OCI-LY7 (cell line): ENCODE measurements around the gene DPP10. TPM values are rescaled to one million over a fixed set of nuclear protein-coding genes. Genes with fewer than 3 reads are reported as not detected.

Experiments
- BruUV-seq: library from RNA; stranded (reverse); fragments of 400-500 nt; replicated peaks from 2 replicates; lab custom pipeline; 2021; lab: Mats Ljungman, UMichigan
- CTCF ChIA-PET: fragments of 300-600 bp; sonication (Branson Sonifier 250); formaldehyde crosslinking; loops from one replicate; lab custom pipeline; 2022; ENCODE audit warnings: antibody characterized with exemption; ENCODE audit not compliant: unreplicated experiment; lab: Charles Lee
- POLR2A ChIA-PET: fragments of 300-600 bp; sonication (Branson Sonifier 250); formaldehyde crosslinking; loops from one replicate; lab custom pipeline; 2022; ENCODE audit warnings: antibody characterized with exemption; lab: Charles Lee
- DNase-seq: peaks from one replicate; pipeline ENCODE4 v3.0.0-alpha.2; 2015; ENCODE audit warnings: low spot score
- H2AFZ ChIP-seq: fragments of 200-600 bp; sonication (generic), shearing (Covaris generic); 2 replicates; pipeline ENCODE4 v1.6.1; 2014; ENCODE audit warnings: mild to moderate bottlenecking, antibody characterized with exemption, low read length, moderate library complexity
- H3K27ac ChIP-seq: fragments of 200-600 bp; sonication (generic); 2 replicates; pipeline ENCODE4 v1.5.1; 2014; ENCODE audit warnings: mixed run types, low read depth, mild to moderate bottlenecking, moderate library complexity, low read length, inconsistent platforms; ENCODE audit not compliant: poor library complexity, severe bottlenecking
- H3K36me3 ChIP-seq: fragments of 200-600 bp; sonication (generic); 2 replicates; pipeline ENCODE4 v1.6.1; 2014; ENCODE audit warnings: mild to moderate bottlenecking, antibody characterized with exemption, low read length, moderate library complexity, mixed read lengths; ENCODE audit not compliant: insufficient read depth
- H3K4me1 ChIP-seq: fragments of 200-600 bp; sonication (generic); 2 replicates; pipeline ENCODE4 v1.5.1; 2014; ENCODE audit warnings: mild to moderate bottlenecking, low read length; ENCODE audit not compliant: insufficient read depth, poor library complexity, severe bottlenecking
- H3K4me2 ChIP-seq: fragments of 200-600 bp; sonication (generic); 2 replicates; pipeline ENCODE4 v1.6.1; 2014; ENCODE audit warnings: mild to moderate bottlenecking, low read length
- H3K4me3 ChIP-seq: fragments of 200-600 bp; sonication (generic); 2 replicates; pipeline ENCODE4 v1.5.1; 2014; ENCODE audit warnings: mild to moderate bottlenecking, low read depth, low read length; ENCODE audit not compliant: poor library complexity, severe bottlenecking
- H3K79me2 ChIP-seq: fragments of 200-600 bp; sonication (generic); 2 replicates; pipeline ENCODE4 v1.6.1; 2016; ENCODE audit warnings: low read depth, mild to moderate bottlenecking, low read length, moderate library complexity, mixed read lengths; ENCODE audit not compliant: insufficient read depth
- H3K9me2 ChIP-seq: fragments of 200-600 bp; sonication (generic); 2 replicates; pipeline ENCODE4 v1.6.1; 2016; ENCODE audit warnings: mild to moderate bottlenecking, low read length, mixed read lengths; ENCODE audit not compliant: insufficient read depth
- H3K9me3 ChIP-seq: fragments of 200-600 bp; sonication (generic); 2 replicates; pipeline ENCODE4 v1.6.1; 2014; ENCODE audit warnings: mild to moderate bottlenecking, mixed run types, low read length, mixed read lengths
- H4K20me1 ChIP-seq: fragments of 200-600 bp; sonication (generic); 2 replicates; pipeline ENCODE4 v1.6.1; 2014; ENCODE audit warnings: mild to moderate bottlenecking, antibody characterized with exemption, low read length, moderate library complexity, mixed read lengths; ENCODE audit not compliant: insufficient read depth
- CTCF ChIP-seq: fragments of 200-600 bp; sonication (generic); conservative IDR thresholded peaks from 2 replicates; pipeline ENCODE4 v1.5.1; 2014; ENCODE audit warnings: mild to moderate bottlenecking, antibody characterized with exemption, low read length, moderate library complexity, mixed read lengths
- EZH2phosphoT487 ChIP-seq: fragments of 200-600 bp; sonication (generic); IDR thresholded peaks from 2 replicates; pipeline ENCODE4 v1.6.1; 2018; ENCODE audit warnings: low read depth, borderline replicate concordance, mild to moderate bottlenecking, mixed run types, antibody characterized with exemption, low read length, moderate library complexity, mixed read lengths
- intact Hi-C: fragments of 100-400 bp; cut with micrococcal nuclease; formaldehyde crosslinking; loops from one replicate; pipeline ENCODE4 v1.10.0; 2022; ENCODE audit not compliant: unreplicated experiment
- total RNA-seq, 2 experiments: library from RNA; depleted of rRNA in 1 of 2; stranded (reverse); fragments of >200 nt in 1 of 2; shearing (Covaris generic) in 1 of 2; gene quantifications; 2 replicates each; pipeline ENCODE4 v1.2.3, GENCODE V29; 2014 to 2022

DPP10 gene
- total RNA-seq, 2 experiments from 2014 or later: not detected

DNA sequence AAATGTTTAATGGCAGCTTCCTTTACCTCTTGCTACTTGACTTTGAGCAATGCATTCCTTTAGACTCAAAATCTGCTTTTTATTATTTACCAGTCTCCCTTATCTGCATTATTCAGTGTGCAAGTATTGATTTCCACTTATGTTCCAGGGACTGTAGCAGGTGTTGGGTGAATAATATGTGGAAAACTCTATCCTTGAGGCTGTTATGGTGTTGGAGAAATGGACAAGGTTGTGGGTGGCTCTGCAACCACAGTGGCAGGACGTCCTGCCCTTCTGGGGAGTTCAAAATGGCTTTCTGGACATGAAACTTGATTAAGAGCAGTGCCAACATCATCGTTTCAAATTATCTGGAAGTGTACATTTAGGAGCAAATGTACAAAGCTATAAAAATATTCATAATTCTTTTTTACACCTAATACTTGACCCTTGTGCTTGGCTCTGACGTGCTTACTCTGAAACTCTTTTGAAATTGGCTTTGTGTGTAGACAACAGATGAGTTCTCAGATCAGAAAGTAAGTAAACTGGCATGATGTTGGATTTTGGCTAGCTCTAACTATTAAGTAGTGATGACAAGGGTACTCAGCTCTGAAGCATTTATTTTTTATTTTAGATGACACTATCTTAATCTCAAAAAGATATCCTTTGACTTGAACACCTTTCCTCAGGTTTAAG lies 766.2 kb downstream of the DPP10 start:
- H3K9me2 ChIP-seq: no peaks in the 10 kb centered on the region
- no peak overlapping the region for H3K27ac ChIP-seq
- CTCF ChIA-PET: no interaction called here
- no peaks in the 10 kb centered on the region for H3K9me3 ChIP-seq
- H3K36me3 ChIP-seq: no peaks in the 10 kb centered on the region
- TF ChIP-seq EZH2phosphoT487 (no peak), CTCF (no peak)
- no peak overlapping the region for H3K4me3 ChIP-seq
- no peaks in the 10 kb centered on the region for H3K79me2 ChIP-seq
- DNase-seq: no peak
- H2AFZ ChIP-seq: no peak overlapping the region
- intact Hi-C loops: no loop called here
- H4K20me1 ChIP-seq: no peaks in the 10 kb centered on the region
- POLR2A ChIA-PET: interaction anchor here (1.4 kb wide), 1 partner anchor 10 kb away, joined by 3 read pairs; no protein-coding TSS in a partner anchor
- no peaks in the 10 kb centered on the region for H3K4me1 ChIP-seq
- no TSS peak for BruUV-seq
- H3K4me2 ChIP-seq: no peak overlapping the region

DNA sequence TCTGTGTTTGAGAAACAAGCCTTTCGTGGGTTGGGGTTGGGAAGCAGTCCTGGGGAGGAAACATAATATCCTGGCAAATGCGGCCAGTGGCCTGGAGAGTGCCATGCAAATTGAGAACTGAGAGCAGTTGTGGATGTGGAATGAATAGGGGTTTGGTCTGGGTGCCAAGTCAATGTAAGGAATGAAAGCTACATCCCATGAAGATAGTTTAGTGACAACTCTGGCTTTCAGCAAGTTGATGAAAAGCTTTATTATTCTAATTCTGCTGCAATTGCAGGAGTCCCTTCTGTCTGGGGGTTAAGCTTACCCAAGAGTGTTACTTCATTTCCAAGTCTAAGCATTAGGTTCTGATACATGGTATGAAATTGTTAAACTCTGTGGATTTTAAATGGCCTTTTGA lies 771.6 kb downstream of the DPP10 start:
- H3K9me3 ChIP-seq: no peaks in the 10 kb centered on the region
- DNase-seq: no peak
- H2AFZ ChIP-seq: no peak overlapping the region
- no peak overlapping the region for H3K27ac ChIP-seq
- CTCF ChIA-PET: no interaction called here
- no peaks in the 10 kb centered on the region for H3K9me2 ChIP-seq
- no peak overlapping the region for H3K4me3 ChIP-seq
- BruUV-seq: no TSS peak
- TF ChIP-seq EZH2phosphoT487: no peak
- TF ChIP-seq CTCF: no peak
- H4K20me1 ChIP-seq: no peaks in the 10 kb centered on the region
- no peak overlapping the region for H3K4me2 ChIP-seq
- H3K4me1 ChIP-seq: no peaks in the 10 kb centered on the region
- POLR2A ChIA-PET: no interaction called here
- intact Hi-C loops: no loop called here
- no peaks in the 10 kb centered on the region for H3K79me2 ChIP-seq
- no peaks in the 10 kb centered on the region for H3K36me3 ChIP-seq

- Histone ChIP-seq H3K79me2 (no peaks in the 10 kb centered on the region), H3K9me2 (no peaks in the 10 kb centered on the region), H3K4me3 (no peak overlapping the region), H3K27ac (no peak overlapping the region), H2AFZ (no peak overlapping the region), H3K4me1 (no peaks in the 10 kb centered on the region), H3K4me2 (no peak overlapping the region), H3K36me3 (no peaks in the 10 kb centered on the region), H4K20me1 (no peaks in the 10 kb centered on the region), H3K9me3 (no peaks in the 10 kb centered on the region)
- BruUV-seq: no TSS peak
- intact Hi-C loops: no loop called here
- no peak for DNase-seq
- ChIA-PET POLR2A (no interaction called here), CTCF (no interaction called here)
- TF ChIP-seq EZH2phosphoT487 (no peak), CTCF (no peak)
These were observed 776.9 kb downstream of the DPP10 start for GRCh38 chr2:115219296-115219695.
